ENCODE results near the gene SLC5A4. TPM values are rescaled to one million over a fixed set of nuclear protein-coding genes. Genes with fewer than 3 reads are reported as not detected.
A peak's percentile ranks its signal among the peaks of the same experiment; 100 is the strongest.
"Not testable (repeated sequence)": the region's sequence is repeated elsewhere in the genome, so short reads cannot be mapped to it uniquely, and the experiment has no call there.

Gene SLC5A4
- total RNA-seq: 1.0 TPM

GRCh38 chr22:32255217-32255616 is at the start of gene SLC5A4:
Gene SLC5A4, minus strand, starts transcription at chr22:32255347. Its CDS starts 18 bp downstream, at chr22:32255329.
- H3K36me3 ChIP-seq (ENCODE audit: control insufficient read depth in 3 of 3, insufficient read depth in 3 of 3, low read length in 3 of 3): no peaks in the 10 kb centered on the region
- H3K4me1 ChIP-seq (ENCODE audit: control insufficient read depth in 3 of 3, insufficient read depth in 3 of 3, low read length in 3 of 3): no peaks in the 10 kb centered on the region
- no peaks in the 10 kb centered on the region for H3K9me3 ChIP-seq (ENCODE audit: control insufficient read depth in 3 of 3, low read length in 3 of 3)
- no peak within 1 kb of the TSS for H3K27ac ChIP-seq (ENCODE audit: low read depth, low read length)
- H3K4me3 ChIP-seq (ENCODE audit: low read length in 3 of 3): no peak within 1 kb of the TSS
- H3K27me3 ChIP-seq (ENCODE audit: control insufficient read depth in 3 of 3, insufficient read depth in 3 of 3, low read length in 3 of 3): peaks cover 0 to 4% (median 0%) of the 10 kb centered on the region in 3 donors
- no peak within 1 kb of the TSS for H3K9ac ChIP-seq (ENCODE audit: low read depth in 1 of 3, low read length in 3 of 3)

- H3K36me3 ChIP-seq (ENCODE audit: control insufficient read depth in 3 of 3, insufficient read depth in 3 of 3, low read length in 3 of 3); H3K9ac ChIP-seq (ENCODE audit: low read depth in 1 of 3, low read length in 3 of 3); H3K4me1 ChIP-seq (ENCODE audit: control insufficient read depth in 3 of 3, insufficient read depth in 3 of 3, low read length in 3 of 3); H3K4me3 ChIP-seq (ENCODE audit: low read length in 3 of 3); H3K27ac ChIP-seq (ENCODE audit: low read depth, low read length); H3K27me3 ChIP-seq (ENCODE audit: control insufficient read depth in 3 of 3, insufficient read depth in 3 of 3, low read length in 3 of 3); H3K9me3 ChIP-seq (ENCODE audit: control insufficient read depth in 3 of 3, low read length in 3 of 3): not testable (repeated sequence)
These were observed 38.8 kb upstream of the SLC5A4 start for GRCh38 chr22:32293921-32294320.

- Histone ChIP-seq H3K4me3 (ENCODE audit: low read length in 3 of 3) (no peak overlapping the region), H3K36me3 (ENCODE audit: control insufficient read depth in 3 of 3, insufficient read depth in 3 of 3, low read length in 3 of 3) (no peaks in the 10 kb centered on the region), H3K9ac (ENCODE audit: low read depth in 1 of 3, low read length in 3 of 3) (no peak overlapping the region), H3K27ac (ENCODE audit: low read depth, low read length) (no peak overlapping the region), H3K4me1 (ENCODE audit: control insufficient read depth in 3 of 3, insufficient read depth in 3 of 3, low read length in 3 of 3) (no peaks in the 10 kb centered on the region), H3K9me3 (ENCODE audit: control insufficient read depth in 3 of 3, low read length in 3 of 3) (peaks cover 0 to 5% (median 4%) of the 10 kb centered on the region in 3 donors), H3K27me3 (ENCODE audit: control insufficient read depth in 3 of 3, insufficient read depth in 3 of 3, low read length in 3 of 3) (peaks cover 0 to 12% (median 9%) of the 10 kb centered on the region in 3 donors)
These were observed 31.2 kb upstream of the SLC5A4 start for GRCh38 chr22:32286290-32286840.

- no peak overlapping the region for H3K9ac ChIP-seq (ENCODE audit: low read depth in 1 of 3, low read length in 3 of 3)
- no peak overlapping the region for H3K4me3 ChIP-seq (ENCODE audit: low read length in 3 of 3)
- H3K27ac ChIP-seq (ENCODE audit: low read depth, low read length): no peak overlapping the region
- H3K27me3 ChIP-seq (ENCODE audit: control insufficient read depth in 3 of 3, insufficient read depth in 3 of 3, low read length in 3 of 3): peaks cover 0 to 17% (median 9%) of the 10 kb centered on the region in 3 donors
- no peaks in the 10 kb centered on the region for H3K36me3 ChIP-seq (ENCODE audit: control insufficient read depth in 3 of 3, insufficient read depth in 3 of 3, low read length in 3 of 3)
- peaks cover 0 to 5% (median 4%) of the 10 kb centered on the region in 3 donors for H3K9me3 ChIP-seq (ENCODE audit: control insufficient read depth in 3 of 3, low read length in 3 of 3)
- no peaks in the 10 kb centered on the region for H3K4me1 ChIP-seq (ENCODE audit: control insufficient read depth in 3 of 3, insufficient read depth in 3 of 3, low read length in 3 of 3)
These were observed 25.9 kb upstream of the SLC5A4 start for GRCh38 chr22:32281072-32281471.

- not testable (repeated sequence) for H3K9me3 ChIP-seq (ENCODE audit: control insufficient read depth in 3 of 3, low read length in 3 of 3); H3K27me3 ChIP-seq (ENCODE audit: control insufficient read depth in 3 of 3, insufficient read depth in 3 of 3, low read length in 3 of 3); H3K4me3 ChIP-seq (ENCODE audit: low read length in 3 of 3); H3K27ac ChIP-seq (ENCODE audit: low read depth, low read length); H3K9ac ChIP-seq (ENCODE audit: low read depth in 1 of 3, low read length in 3 of 3); H3K4me1 ChIP-seq (ENCODE audit: control insufficient read depth in 3 of 3, insufficient read depth in 3 of 3, low read length in 3 of 3); H3K36me3 ChIP-seq (ENCODE audit: control insufficient read depth in 3 of 3, insufficient read depth in 3 of 3, low read length in 3 of 3)
These were observed 20.2 kb upstream of the SLC5A4 start for GRCh38 chr22:32275353-32275752.

- no peak overlapping the region for H3K4me3 ChIP-seq (ENCODE audit: low read length in 3 of 3)
These were observed 16.2 kb upstream of the SLC5A4 start for GRCh38 chr22:32271389-32271788.

GRCh38 chr22:32270641-32271369 is 15.7 kb upstream of the SLC5A4 start:
- no peak overlapping the region for H3K4me3 ChIP-seq (ENCODE audit: low read length in 3 of 3)
- peaks cover 0 to 14% (median 2%) of the 10 kb centered on the region in 3 donors for H3K27me3 ChIP-seq (ENCODE audit: control insufficient read depth in 3 of 3, insufficient read depth in 3 of 3, low read length in 3 of 3)
- H3K27ac ChIP-seq (ENCODE audit: low read depth, low read length): no peak overlapping the region
- H3K36me3 ChIP-seq (ENCODE audit: control insufficient read depth in 3 of 3, insufficient read depth in 3 of 3, low read length in 3 of 3): no peaks in the 10 kb centered on the region
- no peaks in the 10 kb centered on the region for H3K9me3 ChIP-seq (ENCODE audit: control insufficient read depth in 3 of 3, low read length in 3 of 3)
- peaks cover 0 to 2% (median 1%) of the 10 kb centered on the region in 3 donors for H3K4me1 ChIP-seq (ENCODE audit: control insufficient read depth in 3 of 3, insufficient read depth in 3 of 3, low read length in 3 of 3)
- no peak overlapping the region for H3K9ac ChIP-seq (ENCODE audit: low read depth in 1 of 3, low read length in 3 of 3)

More at GRCh38 chr22:32271389-32271788, 16.2 kb upstream of the SLC5A4 start:
- Histone ChIP-seq H3K9me3 (ENCODE audit: control insufficient read depth in 3 of 3, low read length in 3 of 3) (no peaks in the 10 kb centered on the region), H3K27ac (ENCODE audit: low read depth, low read length) (no peak overlapping the region), H3K4me1 (ENCODE audit: control insufficient read depth in 3 of 3, insufficient read depth in 3 of 3, low read length in 3 of 3) (no peaks in the 10 kb centered on the region), H3K27me3 (ENCODE audit: control insufficient read depth in 3 of 3, insufficient read depth in 3 of 3, low read length in 3 of 3) (peaks cover 0 to 14% (median 2%) of the 10 kb centered on the region in 3 donors), H3K36me3 (ENCODE audit: control insufficient read depth in 3 of 3, insufficient read depth in 3 of 3, low read length in 3 of 3) (no peaks in the 10 kb centered on the region), H3K9ac (ENCODE audit: low read depth in 1 of 3, low read length in 3 of 3) (no peak overlapping the region)

GRCh38 chr22:32269316-32269715 is 14.2 kb upstream of the SLC5A4 start:
- Histone ChIP-seq H3K9ac (ENCODE audit: low read depth in 1 of 3, low read length in 3 of 3) (no peak overlapping the region), H3K27ac (ENCODE audit: low read depth, low read length) (no peak overlapping the region), H3K4me3 (ENCODE audit: low read length in 3 of 3) (no peak overlapping the region), H3K27me3 (ENCODE audit: control insufficient read depth in 3 of 3, insufficient read depth in 3 of 3, low read length in 3 of 3) (peaks cover 0 to 14% (median 2%) of the 10 kb centered on the region in 3 donors), H3K9me3 (ENCODE audit: control insufficient read depth in 3 of 3, low read length in 3 of 3) (no peaks in the 10 kb centered on the region), H3K36me3 (ENCODE audit: control insufficient read depth in 3 of 3, insufficient read depth in 3 of 3, low read length in 3 of 3) (no peaks in the 10 kb centered on the region), H3K4me1 (ENCODE audit: control insufficient read depth in 3 of 3, insufficient read depth in 3 of 3, low read length in 3 of 3) (peaks cover 0 to 2% (median 2%) of the 10 kb centered on the region in 3 donors)

- Histone ChIP-seq H3K36me3 (ENCODE audit: control insufficient read depth in 3 of 3, insufficient read depth in 3 of 3, low read length in 3 of 3) (no peaks in the 10 kb centered on the region), H3K4me1 (ENCODE audit: control insufficient read depth in 3 of 3, insufficient read depth in 3 of 3, low read length in 3 of 3) (peaks cover 0 to 2% (median 2%) of the 10 kb centered on the region in 3 donors), H3K9ac (ENCODE audit: low read depth in 1 of 3, low read length in 3 of 3) (peak overlapping the region in 1 of 3 donors; percentile 4), H3K4me3 (ENCODE audit: low read length in 3 of 3) (no peak overlapping the region), H3K9me3 (ENCODE audit: control insufficient read depth in 3 of 3, low read length in 3 of 3) (no peaks in the 10 kb centered on the region), H3K27ac (ENCODE audit: low read depth, low read length) (no peak overlapping the region), H3K27me3 (ENCODE audit: control insufficient read depth in 3 of 3, insufficient read depth in 3 of 3, low read length in 3 of 3) (peaks cover 0 to 4% (median 0%) of the 10 kb centered on the region in 3 donors)
These were observed 11.9 kb upstream of the SLC5A4 start for GRCh38 chr22:32267011-32267410.
